Activated CD4-positive, alpha-beta T cell treated with anti-CD3 and anti-CD28 coated beads, Interleukin-2, amount 50 U/mL, for 16 hours (primary cell): ENCODE results near the gene FGR.

ENCODE experiments used
- DNase-seq: peaks from one replicate; pipeline ENCODE4 v3.0.0-alpha.2; 2020

FGR gene

GRCh38 chr1:27583479-27583878, 51.5 kb downstream of the FGR start:
- DNase-seq, result no peak

DNA sequence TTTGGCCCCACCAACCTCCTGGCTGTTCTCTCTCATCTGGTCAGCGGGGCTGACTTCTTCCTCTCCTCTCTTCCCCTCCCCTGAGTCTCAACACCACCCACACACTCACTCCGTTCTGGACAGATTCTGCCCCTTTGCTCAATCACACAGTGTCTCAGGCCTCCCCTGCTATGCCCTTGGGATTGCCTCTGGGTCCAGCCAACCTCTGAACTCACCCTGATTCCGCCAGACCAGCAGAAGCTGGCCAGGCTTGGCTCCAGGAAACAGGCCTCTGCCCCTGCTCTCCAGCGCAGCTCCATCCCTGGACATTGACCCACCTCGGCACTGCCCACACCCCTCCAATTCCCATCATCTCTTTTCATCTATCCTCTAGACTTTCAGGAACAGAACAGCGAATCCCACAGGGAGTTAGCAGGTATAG, 53.2 kb downstream of the FGR start:
- DNase-seq, result no peak

DNA sequence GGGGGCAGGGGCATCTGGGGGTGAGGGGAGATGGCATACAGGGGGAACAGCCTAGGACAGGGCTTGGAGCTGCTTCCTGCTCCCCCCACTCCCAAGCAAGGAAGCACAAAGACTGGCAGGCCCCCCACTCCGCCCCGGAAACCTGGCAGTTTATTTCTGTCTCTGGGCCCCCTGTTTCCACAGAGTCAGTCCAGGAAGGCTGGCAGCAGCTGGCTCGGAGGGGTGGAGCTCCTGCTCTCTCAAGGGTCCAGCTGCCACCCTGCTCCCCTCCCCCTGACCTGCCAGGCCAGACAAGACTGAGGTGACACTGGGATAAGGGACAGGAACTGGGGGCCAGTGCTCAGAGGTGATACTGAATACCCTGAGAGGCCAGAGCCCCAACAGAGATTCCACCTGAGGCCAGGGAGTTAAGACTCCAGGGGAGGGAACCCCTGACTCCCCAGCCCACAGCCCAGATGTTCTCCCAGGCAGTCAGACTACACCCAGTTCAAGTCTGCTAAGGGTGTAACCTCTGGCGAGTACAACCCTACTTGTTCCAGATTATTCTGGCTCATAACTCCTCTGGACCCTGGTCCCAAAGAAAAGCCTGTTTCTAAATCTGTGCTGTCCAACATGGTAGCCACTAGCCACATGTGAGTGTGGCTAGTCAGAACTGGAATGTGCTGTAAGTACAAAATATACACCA, 57.3 kb downstream of the FGR start:
- DNase-seq, result no peak

- DNase-seq, result no peak
Observed at GRCh38 chr1:27576806-27577227, 58.2 kb downstream of the FGR start.

DNA sequence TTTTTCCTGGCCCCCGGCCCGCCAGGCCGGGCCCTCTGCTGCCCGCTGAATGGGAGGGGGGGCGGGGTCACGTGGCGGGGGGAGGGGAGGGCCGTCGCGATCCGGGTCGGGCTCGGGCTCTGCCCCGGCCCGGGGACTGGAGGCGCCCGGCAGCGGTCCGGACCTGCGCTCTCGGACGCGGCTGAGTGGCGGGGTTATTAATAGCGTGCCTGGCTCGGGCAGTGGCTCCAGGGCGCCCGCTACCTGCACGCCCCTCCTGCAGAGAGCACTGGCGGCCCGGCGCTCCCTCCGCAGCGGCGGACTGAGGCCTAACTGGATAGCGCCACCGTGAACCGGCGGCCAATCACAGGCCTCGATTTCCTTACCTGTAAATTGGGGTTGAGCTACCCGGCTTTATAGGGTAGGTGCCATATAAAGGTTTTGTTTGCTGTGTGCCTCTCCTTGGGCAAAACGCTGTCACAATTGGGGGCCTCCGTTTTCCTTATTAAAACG, 59.1 kb downstream of the FGR start:
- DNase-seq, result no peak

DNA sequence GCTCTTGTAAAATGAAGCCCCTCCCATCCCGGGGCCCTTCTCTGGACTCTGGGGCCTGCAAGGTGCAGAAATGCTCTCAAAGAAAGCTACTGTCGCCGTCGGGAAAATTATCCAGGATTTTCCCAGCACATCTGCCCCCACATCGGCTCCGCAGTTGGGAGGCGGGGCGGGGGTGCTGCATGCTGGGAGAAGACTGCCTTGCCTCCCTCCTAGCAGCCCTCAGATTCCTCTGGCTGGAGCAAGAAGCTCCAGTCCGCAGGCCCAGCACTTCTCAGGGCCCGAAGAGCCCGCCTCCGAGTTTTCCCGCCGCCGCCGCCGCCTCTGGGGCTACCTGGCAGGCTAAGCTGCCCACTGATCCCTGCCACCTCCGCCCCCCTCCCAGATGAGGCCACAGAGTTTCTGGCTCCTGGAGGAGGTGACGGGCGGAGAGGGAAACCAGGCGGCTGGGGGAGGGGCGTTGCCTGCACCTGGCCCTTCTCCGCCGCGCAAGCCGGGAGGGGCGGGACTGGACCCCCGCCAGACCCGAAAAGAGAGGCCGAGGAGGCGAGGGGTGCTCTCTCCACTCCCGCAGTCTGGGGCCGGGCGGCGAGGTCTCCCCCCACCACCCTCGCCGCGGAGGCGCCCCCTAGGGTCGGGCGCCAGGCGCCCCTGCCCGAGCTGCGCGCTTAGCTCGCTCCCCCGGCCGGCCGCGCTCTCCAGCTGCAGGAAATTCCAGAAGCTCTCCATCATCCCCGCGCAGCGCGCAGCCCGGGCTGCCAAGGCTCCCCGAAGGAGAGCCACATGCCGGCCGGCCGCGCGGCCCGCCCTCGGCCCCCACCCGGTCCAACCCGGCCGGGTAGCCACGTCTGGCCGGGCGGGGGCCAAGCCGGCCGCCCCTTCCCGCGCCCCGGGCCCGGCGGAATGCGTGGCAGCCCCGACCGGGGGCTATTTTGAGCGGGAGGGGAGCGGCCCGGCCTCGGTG, 59.8 kb downstream of the FGR start:
- DNase-seq, result no peak

DNA sequence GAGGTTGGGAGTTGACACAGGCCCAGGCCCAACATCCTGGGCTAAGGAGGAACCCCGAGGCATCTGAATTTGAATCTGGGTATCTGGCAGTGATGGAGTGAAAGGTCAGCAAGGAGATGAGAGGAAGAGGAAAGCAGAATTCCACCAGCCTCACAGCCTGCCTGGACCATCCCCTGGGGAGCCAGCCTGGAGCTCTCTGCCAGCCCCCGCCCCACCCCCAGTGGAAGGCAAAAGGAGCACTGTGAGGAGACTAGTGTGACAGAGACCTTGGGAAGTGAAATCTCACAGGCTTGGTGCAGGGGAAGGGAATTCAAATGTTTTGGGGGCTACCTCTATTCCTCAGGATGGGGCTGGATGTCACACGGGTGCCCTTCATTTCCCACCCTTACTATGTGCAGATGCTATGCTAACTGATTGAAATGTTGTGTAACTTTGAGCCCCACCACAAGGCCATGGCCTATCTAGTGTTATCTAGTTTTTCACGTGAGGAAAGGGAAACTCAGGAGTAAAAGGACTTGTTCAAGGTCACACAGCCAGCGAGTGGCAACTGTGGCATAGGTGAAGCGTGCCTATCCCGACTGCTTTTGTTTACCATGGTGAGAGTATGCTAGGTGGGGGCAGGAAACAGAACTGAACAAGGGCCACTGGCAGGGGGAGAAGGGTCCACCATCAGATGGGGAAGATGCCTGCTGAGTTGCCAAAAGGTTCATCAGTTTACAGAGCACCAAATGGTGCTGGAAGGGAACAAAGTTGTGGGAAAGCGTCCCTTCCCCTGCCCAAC, 60.8 kb downstream of the FGR start:
- no peak for DNase-seq

GRCh38 chr1:27572679-27573426, 62.1 kb downstream of the FGR start:
- no peak for DNase-seq

- DNase-seq, result no peak
Observed at GRCh38 chr1:27572019-27572678, 62.8 kb downstream of the FGR start.

GRCh38 chr1:27571439-27572018, 63.5 kb downstream of the FGR start:
- DNase-seq, result no peak

DNA sequence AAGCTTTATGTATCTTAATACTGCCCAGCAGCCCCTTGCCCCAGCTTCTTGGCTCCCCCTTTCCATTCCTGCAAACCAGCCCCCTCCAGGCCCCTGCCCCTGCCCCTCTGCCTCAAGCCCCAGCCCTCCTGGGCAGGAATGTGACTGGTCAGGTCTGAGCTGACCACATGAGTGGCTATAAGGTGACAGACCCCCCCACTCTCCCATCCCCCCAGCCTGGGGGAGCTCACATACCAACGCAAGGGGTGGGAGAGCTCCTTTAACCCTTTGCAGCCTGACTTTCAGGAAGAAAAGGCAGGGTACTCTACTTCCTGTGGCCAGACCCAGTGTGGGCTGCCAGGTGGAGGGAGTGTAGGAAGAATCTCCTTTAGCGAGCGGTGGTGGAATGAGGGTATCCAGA, 64.2 kb downstream of the FGR start:
- no peak for DNase-seq

GRCh38 chr1:27570356-27570755, 64.6 kb downstream of the FGR start:
- DNase-seq, result no peak

GRCh38 chr1:27569506-27570291, 65.3 kb downstream of the FGR start:
- no peak for DNase-seq

DNA sequence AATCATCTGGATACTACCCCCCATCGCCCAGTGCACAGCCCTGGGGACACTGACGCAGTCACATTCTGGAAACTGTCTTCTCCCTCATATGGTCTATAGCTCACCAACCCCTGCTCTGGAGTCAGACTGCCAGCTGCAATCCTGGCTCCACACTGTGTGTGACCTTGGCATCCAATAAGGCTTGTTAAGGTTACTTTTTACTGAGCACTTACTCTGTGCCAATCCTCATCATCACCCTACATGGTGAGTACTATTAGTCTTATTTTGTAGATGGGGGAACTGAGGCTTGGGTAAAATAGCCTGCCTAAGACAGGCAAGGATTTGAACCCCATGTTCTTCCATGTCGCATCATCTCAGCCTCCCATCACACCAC, 65.9 kb downstream of the FGR start:
- DNase-seq, result no peak

DNA sequence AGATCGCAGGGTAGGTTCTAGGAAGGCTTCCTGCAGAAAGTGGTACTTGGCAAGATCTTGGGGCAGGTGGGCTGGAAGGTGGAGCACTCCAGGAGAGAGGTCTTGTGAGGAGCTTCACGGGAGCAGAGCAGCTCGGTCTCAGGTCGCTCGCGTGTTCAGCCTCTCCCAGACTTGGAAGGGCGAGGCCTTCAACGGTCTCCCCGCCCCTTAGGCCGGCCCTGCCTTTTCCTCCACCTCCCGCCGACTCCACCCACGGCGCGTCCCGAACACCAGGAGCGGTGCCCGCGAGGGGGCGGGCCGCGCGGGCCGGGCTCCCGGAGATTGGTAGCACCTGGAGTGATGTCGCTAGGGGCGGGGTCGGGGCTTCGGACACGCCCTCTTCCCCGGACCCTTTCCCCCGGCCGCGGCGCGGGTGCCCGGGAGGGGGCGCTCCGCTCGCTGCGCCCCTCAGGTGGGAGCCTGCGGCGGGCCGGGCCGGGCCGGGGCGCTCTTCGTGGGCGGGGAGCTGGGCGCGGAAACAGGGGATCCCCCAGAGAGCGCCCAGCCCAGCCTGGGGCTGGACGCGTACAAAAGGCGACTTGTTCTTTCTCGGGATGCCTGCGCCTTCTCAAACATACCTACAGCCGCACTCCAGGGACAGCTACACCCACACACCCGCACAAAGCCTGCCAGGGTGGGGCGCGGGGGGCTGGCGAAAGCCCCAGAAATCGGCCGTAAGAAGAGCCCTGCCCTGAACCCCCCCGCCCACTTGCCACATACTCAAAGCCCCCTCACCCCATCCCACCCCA, 66.5 kb downstream of the FGR start:
- DNase-seq, result peak; percentile 96

GRCh38 chr1:27567971-27568299, 67.0 kb downstream of the FGR start:
- no peak for DNase-seq

GRCh38 chr1:27567146-27567526, 67.8 kb downstream of the FGR start:
- DNase-seq, result no peak

GRCh38 chr1:27566462-27567145, 68.4 kb downstream of the FGR start:
- no peak for DNase-seq
